Endothelial cell of umbilical vein (primary cell): Measurements from ENCODE around the gene EBF4. TPM values are rescaled to one million over a fixed set of nuclear protein-coding genes. Genes with fewer than 3 reads are reported as not detected.

Experiments
- BruUV-seq: library from RNA; stranded (reverse); fragments of 400-500 nt; replicated peaks from 2 replicates; lab custom pipeline; 2021; lab: Mats Ljungman, UMichigan
- CTCF ChIA-PET: fragments of 300-600, 350-600 bp; sonication (Branson Sonifier 250); formaldehyde crosslinking; loops from one replicate; lab custom pipeline; 2021; ENCODE audit warnings: antibody characterized with exemption, inconsistent platforms; lab: Charles Lee
- POLR2A ChIA-PET: fragments of 300-600, 350-600 bp; sonication (Branson Sonifier 250); formaldehyde crosslinking; loops from one replicate; lab custom pipeline; 2021; ENCODE audit warnings: antibody characterized with exemption, inconsistent platforms; lab: Charles Lee
- DNase-seq: peaks from one replicate; pipeline ENCODE4 v3.0.0-alpha.2; 2011; ENCODE audit warnings: low read depth, low spot score
- FAIRE-seq: peaks from 2 replicates; lab custom pipeline; 2011; peaks lifted over from hg19 to GRCh38; lab: Jason Lieb, UNC
- H2AFZ ChIP-seq: 2 replicates; pipeline ENCODE4 v1.6.0; 2012; ENCODE audit warnings: low read depth, low read length, control low read depth, inconsistent platforms
- H3K27ac ChIP-seq: 2 replicates; pipeline ENCODE4 v1.5.1; 2011; ENCODE audit warnings: low read depth, mild to moderate bottlenecking, control low read depth, low read length, moderate library complexity; ENCODE audit not compliant: insufficient read depth
- H3K27me3 ChIP-seq, 2 experiments: 2 replicates each; pipeline versions ENCODE4 v1.6.0 to v1.6.1; 2011; ENCODE audit warnings: low read length in 2 of 2, mixed read lengths in 1 of 2; ENCODE audit not compliant: control insufficient read depth in 2 of 2, insufficient read depth in 2 of 2
- H3K36me3 ChIP-seq, 2 experiments: 2 replicates in 1 of 2; 3 replicates in 1 of 2; pipeline ENCODE4 v1.5.1; 2011; ENCODE audit warnings: low read length in 2 of 2, mild to moderate bottlenecking in 1 of 2, moderate library complexity in 1 of 2; ENCODE audit not compliant: control insufficient read depth in 2 of 2, insufficient read depth in 2 of 2; ENCODE audit errors: extremely low read depth in 1 of 2
- H3K4me1 ChIP-seq: 3 replicates; pipeline ENCODE4 v1.5.1; 2011; ENCODE audit warnings: mild to moderate bottlenecking, low read length; ENCODE audit not compliant: control insufficient read depth, insufficient read depth; ENCODE audit errors: extremely low read depth
- H3K4me2 ChIP-seq: 2 replicates; pipeline ENCODE4 v1.6.1; 2011; ENCODE audit warnings: low read length, control low read depth, mixed read lengths; ENCODE audit not compliant: insufficient read depth
- H3K4me3 ChIP-seq, 3 experiments: fragments of 200-600 bp in 1 of 3; sonication (generic), shearing (Covaris generic) in 1 of 3; replicated peaks in 1 of 3; 2 replicates each; pipeline ENCODE4 v1.5.1; 2011 to 2016; ENCODE audit warnings: control low read depth in 3 of 3, low read length in 3 of 3, mild to moderate bottlenecking in 2 of 3, inconsistent platforms in 1 of 3, low read depth in 1 of 3, moderate library complexity in 1 of 3; ENCODE audit not compliant: insufficient read depth in 1 of 3
- H3K79me2 ChIP-seq: 2 replicates; pipeline ENCODE4 v1.6.0; 2012; ENCODE audit warnings: low read length, inconsistent platforms; ENCODE audit not compliant: control insufficient read depth, insufficient read depth
- H3K9ac ChIP-seq: replicated peaks from 2 replicates; pipeline ENCODE3; 2011; ENCODE audit warnings: low read length, control low read depth; ENCODE audit not compliant: insufficient read depth; ENCODE audit errors: extremely low read depth
- H3K9me1 ChIP-seq: replicated peaks from 3 replicates; pipeline ENCODE4 v1.6.0; 2011; ENCODE audit warnings: mild to moderate bottlenecking, low read length; ENCODE audit not compliant: control insufficient read depth, insufficient read depth; ENCODE audit errors: extremely low read depth
- H3K9me3 ChIP-seq: replicated peaks from 2 replicates; pipeline ENCODE4 v1.5.1; 2012; ENCODE audit warnings: low read length, inconsistent platforms; ENCODE audit not compliant: control insufficient read depth, insufficient read depth
- H4K20me1 ChIP-seq: replicated peaks from 2 replicates; pipeline ENCODE3; 2011; ENCODE audit warnings: mild to moderate bottlenecking, low read length; ENCODE audit not compliant: control insufficient read depth, insufficient read depth; ENCODE audit errors: extremely low read depth
- EZH2 ChIP-seq: IDR thresholded peaks from 2 replicates; pipeline ENCODE4 v1.6.1; 2012; ENCODE audit warnings: borderline replicate concordance, low read depth, mild to moderate bottlenecking, moderate library complexity, low read length, inconsistent platforms; ENCODE audit not compliant: severe bottlenecking
- FOS ChIP-seq: IDR thresholded peaks from 2 replicates; pipeline ENCODE4 v1.6.1; 2011; ENCODE audit warnings: mild to moderate bottlenecking, low read length, moderate library complexity, borderline replicate concordance; ENCODE audit not compliant: insufficient read depth
- GATA2 ChIP-seq: IDR thresholded peaks from 2 replicates; pipeline ENCODE4 v1.7.0; 2011; ENCODE audit warnings: low read depth, mild to moderate bottlenecking, moderate library complexity, mixed read lengths, low read length; ENCODE audit not compliant: insufficient read length, insufficient read depth
- MAX ChIP-seq: IDR thresholded peaks from 2 replicates; pipeline ENCODE4 v1.6.1; 2011; ENCODE audit not compliant: insufficient read depth, insufficient read length
- MYC ChIP-seq: IDR thresholded peaks from one replicate; pipeline ENCODE4 v1.6.1; 2011; ENCODE audit warnings: mild to moderate bottlenecking, low read depth, low read length
- dilution Hi-C: fragments of 300-500 bp; cut with MboI; formaldehyde crosslinking; loops from one replicate; pipeline ENCODE4 v1.15.0; 2019; ENCODE audit warnings: low sequenced_read_pairs; ENCODE audit not compliant: extremely low pct_ligation_motif_present
- intact Hi-C: fragments of 100-400 bp; cut with micrococcal nuclease; formaldehyde crosslinking; loops from one replicate; pipeline ENCODE4 v1.10.0; 2022
- polyA plus RNA-seq, 4 experiments: library from polyadenylated mRNA; depleted of rRNA in 3 of 4; stranded (reverse) in 3 of 4; unstranded in 1 of 4; fragments of >200 nt; gene quantifications; 2 replicates each; pipeline versions ENCODE4 v1.2.1 to v1.2.3, GENCODE V29; 2011 to 2012; ENCODE audit warnings: missing spikeins in 1 of 4
- total RNA-seq: library from RNA; stranded (reverse); gene quantifications from 2 replicates; pipeline ENCODE4 v1.2.3, GENCODE V29; 2021

EBF4 gene
- total and polyA plus RNA-seq, 2 donors (not counting 3 experiments of a cell fraction or from before 2014, with no cell fraction given) = 2.7 to 3.4 TPM

- H3K4me3 ChIP-seq = no peak overlapping the region
- no peaks in the 10 kb centered on the region for H3K79me2 ChIP-seq
- POLR2A ChIA-PET = interaction anchor here (0.7 kb wide), 1 partner anchor 63 kb away, joined by 3 read pairs; no protein-coding TSS in a partner anchor
- no peaks in the 10 kb centered on the region for H3K9me3 ChIP-seq
- H2AFZ ChIP-seq = no peak overlapping the region
- peaks cover 17% of the 10 kb centered on the region for H3K4me1 ChIP-seq
- CTCF ChIA-PET = interaction anchor here (1.0 to 10.0 kb wide), 3 partner anchors 7 to 101 kb away, joined by 3 to 171 read pairs (median 13); no protein-coding TSS in a partner anchor
- DNase-seq (peak; percentile 7), FAIRE-seq (peak; percentile 4)
- H4K20me1 ChIP-seq = no peaks in the 10 kb centered on the region
- H3K4me2 ChIP-seq = peak overlapping the region; percentile 27
- no peak overlapping the region for H3K27ac ChIP-seq
- H3K9me1 ChIP-seq = no peaks in the 10 kb centered on the region
- dilution Hi-C loops = no loop called here
- intact Hi-C loops = loop anchor here (5.0 kb wide), 1 partner anchor 122 kb away; the partner anchor contains the start of gene PTPRA
- H3K36me3 ChIP-seq = no peaks in the 10 kb centered on the region
- TF ChIP-seq FOS (no peak), MYC (no peak), EZH2 (peak; percentile 45)
- no peak overlapping the region for H3K9ac ChIP-seq
- no TSS peak for BruUV-seq
- H3K27me3 ChIP-seq = peaks cover 53 to 66% of the 10 kb centered on the region in 2 experiments
Observed at GRCh38 chr20:2750491-2751251, 58.1 kb downstream of the EBF4 start.

GRCh38 chr20:2751347-2751877, 58.8 kb downstream of the EBF4 start:
- CTCF ChIA-PET = interaction anchor here (1.0 to 10.0 kb wide), 5 partner anchors 8 to 111 kb away, joined by 3 to 171 read pairs (median 4); no protein-coding TSS in a partner anchor
- Histone ChIP-seq H2AFZ (no peak overlapping the region), H3K9me1 (no peaks in the 10 kb centered on the region), H3K27ac (no peak overlapping the region), H3K4me2 (peak overlapping the region; percentile 27), H3K79me2 (no peaks in the 10 kb centered on the region), H4K20me1 (no peaks in the 10 kb centered on the region), H3K4me1 (peaks cover 17% of the 10 kb centered on the region), H3K9ac (no peak overlapping the region), H3K36me3 (no peaks in the 10 kb centered on the region), H3K4me3 (no peak overlapping the region), H3K9me3 (no peaks in the 10 kb centered on the region), H3K27me3 (peaks cover 53 to 66% of the 10 kb centered on the region in 2 experiments)
- TF ChIP-seq GATA2 (no peak), MYC (no peak), MAX (no peak), EZH2 (no peak)
- dilution Hi-C loops = no loop called here
- POLR2A ChIA-PET = no interaction called here
- DNase-seq (no peak), FAIRE-seq (no peak)
- no TSS peak for BruUV-seq
- intact Hi-C loops = loop anchor here (5.0 kb wide), 1 partner anchor 121 kb away; the partner anchor contains the start of gene PTPRA
